GM04504 (cell line): ENCODE measurements around the gene GNLY.

Source experiments
- DNase-seq: peaks from one replicate; pipeline ENCODE4 v3.0.0-alpha.2; 2012; ENCODE audit warnings: low read depth

GNLY gene

DNA sequence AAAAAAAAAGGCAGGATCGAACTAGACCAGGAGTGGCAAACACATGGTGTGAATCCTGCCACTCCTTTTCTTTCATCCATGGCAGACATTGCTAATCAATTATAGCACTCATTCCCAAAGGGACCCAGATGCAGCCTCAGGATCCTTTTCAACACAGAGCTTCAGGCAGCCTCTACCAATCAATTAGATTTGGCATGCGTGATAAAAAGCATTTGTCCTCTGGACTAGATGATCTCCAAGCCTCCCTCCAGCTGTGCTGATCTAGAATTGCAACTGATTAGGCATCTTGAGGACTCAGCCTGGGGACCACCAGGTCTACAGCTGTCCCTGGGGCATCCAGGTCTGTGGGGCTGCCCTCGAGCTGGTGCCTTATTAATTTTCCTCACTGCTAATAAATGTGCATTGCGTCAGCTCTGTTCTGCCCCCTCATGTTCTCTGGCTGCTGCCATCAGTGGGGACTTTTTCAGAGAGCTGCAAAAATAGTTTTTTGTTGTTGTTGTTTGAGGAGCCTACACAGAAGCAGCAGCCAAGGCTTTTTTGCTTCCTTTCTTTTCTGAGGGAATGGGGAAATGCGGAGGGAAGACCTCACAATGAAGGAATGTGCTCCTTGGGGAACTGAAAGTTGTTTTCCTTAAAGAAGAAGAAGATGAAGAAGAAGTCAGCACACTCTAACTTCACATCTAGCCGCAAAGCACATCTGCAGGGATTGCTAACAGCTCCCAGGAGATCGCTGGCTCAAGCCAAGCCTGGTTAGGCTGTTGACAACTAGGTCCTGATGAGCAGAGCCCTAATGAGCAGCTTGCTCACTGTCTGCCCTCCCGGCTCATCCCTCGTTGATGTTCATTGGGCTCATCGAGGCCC lies 50.8 kb downstream of the GNLY start:
- peak; percentile 93 for DNase-seq

DNA sequence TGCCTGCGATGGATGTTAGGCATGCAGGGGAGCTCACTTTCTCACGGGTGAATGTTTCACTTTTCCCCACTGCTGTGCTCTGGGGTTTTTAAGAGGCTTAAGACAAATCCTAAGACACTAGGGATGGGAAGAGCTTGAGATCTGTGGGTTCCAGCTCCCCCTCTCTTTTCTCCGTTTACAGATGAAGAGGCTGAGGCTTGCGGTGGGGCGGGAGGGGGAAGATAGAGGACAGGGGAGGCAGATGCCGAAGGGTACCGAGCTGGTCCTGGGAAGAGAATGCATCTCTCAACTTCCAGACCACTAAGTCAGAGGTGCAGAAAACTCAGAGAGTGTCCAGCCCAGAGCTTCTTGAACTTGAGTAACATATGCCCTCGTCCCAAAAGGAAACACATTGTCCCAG lies 51.5 kb downstream of the GNLY start:
- DNase-seq = no peak

DNA sequence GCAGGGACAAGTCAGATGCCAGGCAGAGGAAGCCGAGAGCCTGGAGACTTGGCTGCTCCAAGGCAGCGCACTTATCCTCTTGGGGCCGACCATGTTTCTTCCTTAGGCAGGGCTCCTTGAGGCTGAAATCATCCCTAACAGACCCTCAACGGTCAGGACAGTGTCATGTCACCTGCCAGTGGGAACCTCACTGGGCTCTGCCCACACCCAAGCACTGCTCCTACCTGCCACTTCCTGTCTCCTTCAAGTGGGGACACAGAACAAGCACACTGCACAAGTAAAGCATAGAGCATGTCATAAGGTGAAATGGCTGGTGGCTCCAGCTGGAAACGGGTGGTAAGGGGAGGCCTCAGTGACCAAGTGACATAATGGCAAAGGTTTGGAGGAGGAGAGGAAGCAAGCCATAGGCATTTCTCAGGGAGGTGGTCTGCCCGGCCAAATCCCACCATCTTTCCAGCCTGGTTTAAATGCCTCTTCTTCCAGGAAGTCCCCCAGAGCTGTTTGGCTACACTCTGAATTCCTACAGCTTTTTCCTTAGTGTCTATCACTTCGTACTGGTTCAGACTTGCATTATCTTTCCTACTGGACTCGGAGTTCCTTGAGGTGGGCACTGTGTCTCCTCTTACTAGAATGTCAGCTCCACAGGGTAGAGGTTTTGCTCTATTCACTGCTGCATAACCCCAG lies 52.3 kb downstream of the GNLY start:
- no peak for DNase-seq

GRCh38 chr2:85747441-85747840 lies 53.3 kb downstream of the GNLY start:
- DNase-seq = no peak

DNA sequence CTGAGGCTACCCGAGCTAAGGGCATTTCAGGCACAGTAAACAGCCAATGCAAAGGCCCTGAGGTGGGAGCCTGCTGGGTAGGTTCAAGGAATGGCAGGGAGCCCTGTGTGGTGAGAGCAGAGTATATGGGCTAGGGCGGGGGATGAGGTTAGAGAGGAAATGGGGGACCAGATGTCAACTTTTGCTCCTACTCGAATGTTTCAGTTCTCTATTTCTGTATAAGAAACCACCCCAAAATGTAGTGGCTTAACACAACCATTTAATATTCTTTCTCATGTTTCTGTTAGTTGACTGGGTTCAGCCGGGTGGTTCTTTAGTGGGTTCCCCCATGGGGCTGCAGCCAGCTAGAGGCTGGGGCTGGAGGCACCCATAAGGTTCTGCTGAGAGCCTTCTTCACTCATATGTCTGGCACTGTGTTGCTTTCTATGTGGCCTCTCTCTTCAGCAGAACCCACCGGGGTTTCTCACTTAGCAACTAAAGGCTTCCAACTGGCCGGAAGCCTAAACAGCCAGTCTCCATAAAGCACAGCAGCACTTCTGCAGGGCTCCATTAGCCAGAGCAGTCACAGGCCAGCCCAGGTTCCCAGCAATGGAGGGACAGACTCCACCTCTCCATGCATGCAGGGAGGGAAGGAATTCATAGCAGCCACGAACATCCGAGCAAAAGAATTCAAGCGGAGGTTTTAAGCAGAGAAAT lies 54.0 kb downstream of the GNLY start:
- no peak for DNase-seq
